Neural crest cell (in vitro differentiated cells): Measurements from ENCODE around the gene INO80E. TPM values are rescaled to one million over a fixed set of nuclear protein-coding genes. Genes with fewer than 3 reads are reported as not detected.

ENCODE experiments used
- DNase-seq: peaks from one replicate; pipeline ENCODE4 v3.0.0; 2021; ENCODE audit warnings: low read depth, mixed read lengths, low spot score
- H3K27ac Mint-ChIP-seq: one replicate; pipeline ENCODE4 v1.8.0; 2021; ENCODE audit warnings: mild to moderate bottlenecking, mixed read lengths; ENCODE audit not compliant: unreplicated experiment
- H3K27me3 Mint-ChIP-seq: 2 replicates; pipeline ENCODE4 v1.8.0; 2021; ENCODE audit warnings: low read depth, mild to moderate bottlenecking, mixed read lengths
- H3K36me3 Mint-ChIP-seq: 2 replicates; pipeline ENCODE4 v1.8.0; 2021; ENCODE audit warnings: low read depth, mild to moderate bottlenecking, mixed read lengths
- H3K4me1 Mint-ChIP-seq: 2 replicates; pipeline ENCODE4 v1.8.0; 2021; ENCODE audit warnings: mixed read lengths
- H3K4me3 Mint-ChIP-seq: one replicate; pipeline ENCODE4 v1.8.0; 2021; ENCODE audit warnings: mild to moderate bottlenecking, mixed read lengths
- H3K9me3 Mint-ChIP-seq: 2 replicates; pipeline ENCODE4 v1.8.0; 2021; ENCODE audit warnings: mixed read lengths
- long read RNA-seq: library from polyadenylated mRNA; unstranded; transcript quantifications from one replicate; pipeline ENCODE4 v2.0.0, GENCODE V29; 2020
- total RNA-seq: library from RNA; stranded (reverse); gene quantifications from 2 replicates; pipeline ENCODE4 v1.2.1, GENCODE V29; 2021
- TF ChIP-seq, protein P1 (sequence below): fragments of 200-600 bp; sonication (generic); conservative IDR thresholded peaks from 2 replicates; pipeline ENCODE4 v1.5.0; 2021; ENCODE audit warnings: antibody characterized with exemption, mild to moderate bottlenecking

The INO80E gene, protein sequence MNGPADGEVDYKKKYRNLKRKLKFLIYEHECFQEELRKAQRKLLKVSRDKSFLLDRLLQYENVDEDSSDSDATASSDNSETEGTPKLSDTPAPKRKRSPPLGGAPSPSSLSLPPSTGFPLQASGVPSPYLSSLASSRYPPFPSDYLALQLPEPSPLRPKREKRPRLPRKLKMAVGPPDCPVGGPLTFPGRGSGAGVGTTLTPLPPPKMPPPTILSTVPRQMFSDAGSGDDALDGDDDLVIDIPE
- 81.9 and 88.6 TPM in 2 replicates for total RNA-seq
- long read RNA-seq, partial matches to known transcripts = 1 of 4 reads
- long read RNA-seq, other reads (novel, unspliced or antisense) = 3 of 4 reads

DNA sequence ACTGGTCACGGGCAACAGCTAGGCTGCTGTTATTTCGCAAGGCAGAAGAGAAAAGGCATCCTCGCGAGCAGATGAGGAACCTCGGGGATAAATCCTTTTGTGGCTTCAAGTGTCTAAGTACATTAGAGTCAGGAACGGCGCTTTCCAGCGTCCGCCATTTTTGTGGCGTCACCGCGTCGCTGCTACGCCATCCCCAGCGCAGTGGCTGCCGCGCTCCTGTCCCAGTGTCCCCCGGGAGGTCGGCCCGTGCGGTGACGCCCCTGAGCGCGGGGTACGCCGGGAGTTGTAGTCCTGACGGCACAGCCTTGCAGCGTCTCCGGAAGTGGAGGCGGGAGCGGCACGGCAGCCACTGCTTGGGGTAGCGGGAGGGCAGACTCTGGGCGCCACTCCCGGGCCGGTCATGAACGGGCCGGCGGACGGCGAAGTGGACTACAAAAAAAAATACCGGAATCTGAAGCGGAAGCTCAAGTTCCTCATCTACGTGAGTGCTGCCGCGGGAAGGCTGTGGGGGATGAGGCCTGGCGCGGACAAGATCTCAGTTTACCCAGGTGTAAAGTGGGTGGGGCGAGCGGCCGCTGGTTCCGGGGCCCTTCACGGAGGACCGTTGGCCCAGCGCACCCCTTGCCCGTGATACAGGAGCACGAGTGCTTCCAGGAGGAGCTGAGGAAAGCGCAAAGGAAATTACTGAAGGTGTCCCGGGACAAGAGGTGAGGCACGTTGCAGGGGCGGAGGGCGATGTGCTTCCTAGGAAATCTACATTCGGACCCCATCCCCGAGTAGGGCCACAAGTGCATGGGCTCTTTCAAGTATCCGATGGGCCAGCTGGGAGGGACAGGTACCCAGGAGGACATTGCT lies at the start of gene INO80E:
TSS of gene INO80E (plus strand) at position 331 of the 855 bp plus-strand sequence. CDS start at position 401, 70 bp downstream.
- H3K36me3 Mint-ChIP-seq = peaks cover 11% of the 10 kb centered on the region
- TF ChIP-seq, protein P1, sequence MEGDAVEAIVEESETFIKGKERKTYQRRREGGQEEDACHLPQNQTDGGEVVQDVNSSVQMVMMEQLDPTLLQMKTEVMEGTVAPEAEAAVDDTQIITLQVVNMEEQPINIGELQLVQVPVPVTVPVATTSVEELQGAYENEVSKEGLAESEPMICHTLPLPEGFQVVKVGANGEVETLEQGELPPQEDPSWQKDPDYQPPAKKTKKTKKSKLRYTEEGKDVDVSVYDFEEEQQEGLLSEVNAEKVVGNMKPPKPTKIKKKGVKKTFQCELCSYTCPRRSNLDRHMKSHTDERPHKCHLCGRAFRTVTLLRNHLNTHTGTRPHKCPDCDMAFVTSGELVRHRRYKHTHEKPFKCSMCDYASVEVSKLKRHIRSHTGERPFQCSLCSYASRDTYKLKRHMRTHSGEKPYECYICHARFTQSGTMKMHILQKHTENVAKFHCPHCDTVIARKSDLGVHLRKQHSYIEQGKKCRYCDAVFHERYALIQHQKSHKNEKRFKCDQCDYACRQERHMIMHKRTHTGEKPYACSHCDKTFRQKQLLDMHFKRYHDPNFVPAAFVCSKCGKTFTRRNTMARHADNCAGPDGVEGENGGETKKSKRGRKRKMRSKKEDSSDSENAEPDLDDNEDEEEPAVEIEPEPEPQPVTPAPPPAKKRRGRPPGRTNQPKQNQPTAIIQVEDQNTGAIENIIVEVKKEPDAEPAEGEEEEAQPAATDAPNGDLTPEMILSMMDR = no peak
- peak within 1 kb of the TSS; percentile 97 for H3K4me3 Mint-ChIP-seq
- peaks cover 3% of the 10 kb centered on the region for H3K27me3 Mint-ChIP-seq
- no peaks in the 10 kb centered on the region for H3K9me3 Mint-ChIP-seq
- peaks cover 33% of the 10 kb centered on the region for H3K4me1 Mint-ChIP-seq
- H3K27ac Mint-ChIP-seq = peak within 1 kb of the TSS; percentile 99
- DNase-seq = peak; percentile 97

DNA sequence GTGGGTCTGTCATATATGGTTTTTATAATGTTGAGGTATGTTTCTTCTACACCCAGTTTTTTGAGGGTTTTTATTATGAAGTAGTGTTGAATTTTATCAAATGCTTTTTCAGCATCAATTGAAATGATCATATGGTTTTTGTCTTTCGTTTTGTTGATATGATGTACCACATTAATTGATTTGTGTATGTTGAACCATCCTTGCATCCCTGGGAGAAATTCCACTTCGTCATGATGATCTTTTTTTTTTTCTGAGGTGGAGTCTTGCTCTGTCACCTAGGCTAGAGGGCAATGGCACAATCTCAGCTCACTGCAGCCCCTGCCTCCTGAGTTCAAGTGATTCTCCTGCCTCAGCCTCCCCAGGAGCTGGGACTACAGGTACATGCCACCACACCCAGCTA lies 48.1 kb upstream of the INO80E start:
- Mint-ChIP-seq H3K36me3 (no peaks in the 10 kb centered on the region), H3K27me3 (no peaks in the 10 kb centered on the region), H3K4me1 (peaks cover 10% of the 10 kb centered on the region), H3K9me3 (peaks cover 5% of the 10 kb centered on the region), H3K4me3 (no peak overlapping the region), H3K27ac (no peak overlapping the region)
- TF ChIP-seq, protein P1 = no peak
- no peak for DNase-seq

DNA sequence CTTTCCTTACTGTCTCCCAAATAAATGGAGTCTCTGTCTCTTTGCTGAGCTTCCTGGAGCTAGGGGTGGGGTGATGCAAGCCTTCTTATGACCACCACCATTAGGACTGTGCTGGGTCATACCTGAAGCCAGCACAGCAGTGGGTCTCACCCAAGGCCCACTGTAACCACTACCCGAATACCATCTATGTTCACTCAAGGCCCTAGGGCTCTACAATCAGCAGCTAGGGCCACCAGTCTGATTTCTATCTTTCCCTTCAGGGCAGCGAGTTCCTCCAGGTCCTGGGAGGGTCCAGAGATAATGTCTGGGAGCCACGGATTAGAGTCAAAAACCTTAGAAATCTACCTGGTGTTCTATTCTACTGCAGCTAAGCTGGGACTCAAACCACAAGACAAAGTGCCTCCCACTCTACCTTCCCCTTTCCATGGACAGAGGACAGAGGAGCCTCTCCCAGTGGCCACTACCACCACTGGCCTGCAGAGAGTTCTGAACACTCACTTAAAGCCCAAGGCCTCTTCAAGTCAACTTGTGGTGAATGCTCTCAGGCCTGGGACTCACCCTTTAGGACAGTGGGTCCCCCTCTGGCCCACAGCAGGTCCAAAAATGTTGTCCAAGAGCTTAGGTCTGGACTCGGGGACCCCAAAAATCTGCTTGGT lies 45.1 kb upstream of the INO80E start:
- no peak overlapping the region for H3K4me3 Mint-ChIP-seq
- H3K27me3 Mint-ChIP-seq = no peaks in the 10 kb centered on the region
- no peaks in the 10 kb centered on the region for H3K4me1 Mint-ChIP-seq
- H3K9me3 Mint-ChIP-seq = peaks cover 5% of the 10 kb centered on the region
- no peaks in the 10 kb centered on the region for H3K36me3 Mint-ChIP-seq
- TF ChIP-seq, protein P1 = no peak
- no peak overlapping the region for H3K27ac Mint-ChIP-seq
- no peak for DNase-seq

DNA sequence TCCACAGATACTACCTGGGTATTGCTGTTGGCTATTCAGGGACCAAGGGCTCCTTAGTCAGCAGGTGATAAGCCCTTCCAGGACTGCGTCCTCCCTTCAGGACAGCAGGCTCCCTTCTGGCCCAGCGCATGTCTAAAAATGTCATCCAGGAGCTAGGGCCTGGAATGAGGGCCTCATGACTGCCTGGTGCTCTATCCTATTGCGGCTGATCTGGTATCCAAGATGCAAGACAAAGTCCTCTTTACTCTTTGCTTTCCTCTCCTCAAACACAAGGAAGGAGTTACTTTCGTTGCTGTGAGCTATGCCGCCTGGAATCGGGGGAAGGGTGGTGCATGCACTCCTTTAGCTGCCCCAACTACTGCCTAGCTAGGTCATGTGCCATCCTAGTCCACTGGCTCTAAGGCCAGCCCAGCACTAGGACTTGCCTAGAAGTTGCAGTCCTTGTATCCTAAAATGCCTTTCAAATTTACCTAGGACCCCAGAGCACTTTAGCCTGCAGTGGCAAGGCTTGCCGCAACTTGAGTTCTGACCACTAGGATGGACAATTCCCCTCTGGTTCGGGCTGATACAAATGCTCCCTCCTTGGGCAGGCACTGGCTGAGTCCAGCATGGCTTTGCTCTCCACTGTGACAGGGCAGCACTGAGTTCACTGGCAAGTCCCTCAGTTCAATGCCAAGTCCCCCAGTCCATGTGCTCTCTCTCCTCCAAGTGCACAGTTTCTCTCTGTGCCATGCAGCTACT lies 44.2 kb upstream of the INO80E start:
- H3K27ac Mint-ChIP-seq = peak overlapping the region; percentile 47
- peaks cover 5% of the 10 kb centered on the region for H3K9me3 Mint-ChIP-seq
- H3K36me3 Mint-ChIP-seq = no peaks in the 10 kb centered on the region
- H3K27me3 Mint-ChIP-seq = no peaks in the 10 kb centered on the region
- H3K4me1 Mint-ChIP-seq = no peaks in the 10 kb centered on the region
- no peak overlapping the region for H3K4me3 Mint-ChIP-seq
- DNase-seq = no peak
- TF ChIP-seq, protein P1 = no peak

DNA sequence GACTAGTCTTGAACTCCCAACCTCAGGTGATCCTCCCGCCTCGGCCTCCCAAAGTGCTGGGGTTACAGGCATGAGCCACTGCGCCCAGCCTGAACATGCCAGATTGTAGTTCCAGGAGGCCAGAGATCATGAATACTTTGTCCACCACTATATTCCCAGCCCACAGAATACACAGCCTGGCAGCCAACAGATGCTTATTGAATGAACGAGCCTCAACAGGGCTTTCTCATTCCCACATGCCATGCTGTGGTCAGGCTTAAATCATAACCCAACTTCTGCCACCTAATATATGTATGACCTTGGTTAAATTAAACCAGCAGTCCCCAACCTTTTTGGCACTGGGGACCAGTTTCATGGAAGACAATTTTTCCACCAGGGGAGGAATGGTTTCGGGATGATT lies 37.3 kb upstream of the INO80E start:
- no peaks in the 10 kb centered on the region for H3K9me3 Mint-ChIP-seq
- TF ChIP-seq, protein P1 = no peak
- no peak for DNase-seq
- H3K4me1 Mint-ChIP-seq = peaks cover 20% of the 10 kb centered on the region
- no peak overlapping the region for H3K27ac Mint-ChIP-seq
- H3K36me3 Mint-ChIP-seq = no peaks in the 10 kb centered on the region
- H3K27me3 Mint-ChIP-seq = no peaks in the 10 kb centered on the region
- H3K4me3 Mint-ChIP-seq = no peak overlapping the region
